HEK293 (cell line): ENCODE data around the gene SYNE1.

Source experiments
- CTCF ChIA-PET: fragments of 350-600 bp; formaldehyde crosslinking; extraction: SDS; loops from one replicate; lab custom pipeline; 2021; ENCODE audit warnings: antibody characterized with exemption; lab: Yijun Ruan, JAX
- POLR2A ChIA-PET: fragments of 300-600 bp; formaldehyde crosslinking; extraction: SDS; loops from one replicate; lab custom pipeline; 2020; ENCODE audit warnings: antibody characterized with exemption, inconsistent platforms; lab: Yijun Ruan, JAX
- H3K27ac ChIP-seq: fragments of 200-500 bp; sonication (Bioruptor generic); 2 replicates; pipeline ENCODE4 v1.5.1; 2014; ENCODE audit warnings: low read depth, low read length, control low read depth, inconsistent platforms; ENCODE audit errors: extremely low read depth
- H3K36me3 ChIP-seq, 2 experiments: fragments of 200-500 bp in 1 of 2; sonication (Bioruptor generic) in 1 of 2; 1 replicate in 1 of 2; 2 replicates in 1 of 2; pipeline ENCODE4 v1.5.1; 2014 to 2017; ENCODE audit warnings: inconsistent platforms in 2 of 2, low read length in 2 of 2; ENCODE audit not compliant: control insufficient read depth in 2 of 2, insufficient read depth in 1 of 2
- H3K4me1 ChIP-seq: fragments of 200-500 bp; sonication (Bioruptor generic); 2 replicates; pipeline ENCODE4 v1.5.1; 2014; ENCODE audit warnings: mild to moderate bottlenecking, low read length, inconsistent platforms; ENCODE audit not compliant: control insufficient read depth, insufficient read depth
- H3K4me3 ChIP-seq: 2 replicates; pipeline ENCODE4 v1.5.1; 2011; ENCODE audit warnings: low read depth, mild to moderate bottlenecking, control low read depth, low read length, moderate library complexity
- H3K9me3 ChIP-seq: fragments of 200-500 bp; sonication (Bioruptor generic); 2 replicates; pipeline ENCODE4 v1.5.1; 2014; ENCODE audit warnings: low read depth, low read length, inconsistent platforms; ENCODE audit not compliant: control insufficient read depth, insufficient read depth
- PRDM1 ChIP-seq: fragments of 450-650 bp; formaldehyde crosslinking; IDR thresholded peaks from 2 replicates; pipeline ENCODE4; 2016; ENCODE audit warnings: missing biosample characterization, missing genetic modification characterization
- REPIN1 ChIP-seq: fragments of 450-650 bp; formaldehyde crosslinking; IDR thresholded peaks from 2 replicates; pipeline ENCODE4 v1.5.1; 2017; ENCODE audit warnings: missing biosample characterization, missing genetic modification characterization, low read depth
- ZNF112 ChIP-seq: fragments of 450-650 bp; formaldehyde crosslinking; IDR thresholded peaks from 2 replicates; pipeline ENCODE4 v1.5.0; 2017; ENCODE audit warnings: missing biosample characterization, missing genetic modification characterization
- ZNF350 ChIP-seq: fragments of 450-650 bp; formaldehyde crosslinking; IDR thresholded peaks from 2 replicates; pipeline ENCODE4 v1.5.0; 2017; ENCODE audit warnings: missing biosample characterization, mild to moderate bottlenecking, missing genetic modification characterization
- ZNF391 ChIP-seq: fragments of 450-650 bp; formaldehyde crosslinking; IDR thresholded peaks from 2 replicates; pipeline ENCODE4 v1.5.1; 2016; ENCODE audit warnings: low read depth, missing biosample characterization, missing genetic modification characterization, borderline replicate concordance
- ZNF558 ChIP-seq: fragments of 450-650 bp; formaldehyde crosslinking; IDR thresholded peaks from 2 replicates; pipeline ENCODE4 v1.5.1; 2016; ENCODE audit warnings: missing biosample characterization, missing genetic modification characterization
- ZNF654 ChIP-seq: fragments of 450-650 bp; formaldehyde crosslinking; IDR thresholded peaks from 2 replicates; pipeline ENCODE4 v1.5.1; 2016; ENCODE audit warnings: low read depth, missing biosample characterization, missing genetic modification characterization
- ZNF670 ChIP-seq: fragments of 450-650 bp; formaldehyde crosslinking; IDR thresholded peaks from 2 replicates; pipeline ENCODE4 v1.5.1; 2016; ENCODE audit warnings: missing biosample characterization, missing genetic modification characterization, low read depth
- TF ChIP-seq, protein P1 (sequence below): fragments of 450-650 bp; formaldehyde crosslinking; IDR thresholded peaks from 2 replicates; pipeline ENCODE4 v1.5.1; 2016; ENCODE audit warnings: missing biosample characterization, missing genetic modification characterization
- TF ChIP-seq, protein P2 (sequence below): fragments of 450-650 bp; formaldehyde crosslinking; IDR thresholded peaks from 2 replicates; pipeline ENCODE4 v1.5.1; 2016; ENCODE audit warnings: missing biosample characterization, missing genetic modification characterization, borderline replicate concordance
- TF ChIP-seq, protein P3 (sequence below): fragments of 450-650 bp; formaldehyde crosslinking; IDR thresholded peaks from 2 replicates; pipeline ENCODE4 v1.5.1; 2016; ENCODE audit warnings: missing biosample characterization, missing genetic modification characterization
- TF ChIP-seq, protein P4 (sequence below): fragments of 450-650 bp; formaldehyde crosslinking; IDR thresholded peaks from 2 replicates; pipeline ENCODE4 v1.5.1; 2016; ENCODE audit warnings: missing biosample characterization, missing genetic modification characterization

SYNE1 gene

DNA sequence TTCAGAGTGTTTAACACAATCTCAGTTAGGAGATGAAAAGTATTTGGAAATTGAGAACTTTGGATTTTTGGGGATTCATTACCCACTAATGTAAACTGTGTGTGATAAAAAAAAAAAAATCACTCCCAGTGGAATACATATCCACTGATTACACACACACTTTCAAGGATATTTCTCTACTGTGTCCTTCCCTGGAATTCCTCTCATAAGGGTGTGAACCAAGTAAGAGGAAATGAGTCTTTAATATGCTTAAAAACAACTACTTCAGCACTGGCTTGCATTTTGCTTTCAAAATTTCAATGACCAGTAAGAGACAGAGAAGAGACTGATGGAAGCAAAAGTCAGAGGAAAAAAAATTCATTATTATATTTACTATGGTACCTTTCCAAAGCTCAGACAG lies 36.1 kb upstream of the SYNE1 start:
- TF ChIP-seq ZNF112 (no peak), PRDM1 (tag by site-specific recombination) (no peak)
- Histone ChIP-seq H3K27ac (no peak overlapping the region), H3K36me3 (no peaks in the 10 kb centered on the region), H3K4me1 (no peaks in the 10 kb centered on the region), H3K4me3 (no peak overlapping the region), H3K9me3 (no peaks in the 10 kb centered on the region)
- ChIA-PET POLR2A (no interaction called here), CTCF (interaction anchor here (0.7 to 1.7 kb wide), 2 partner anchors 121 to 466 kb away, joined by 3 to 7 read pairs; no protein-coding TSS in a partner anchor)

DNA sequence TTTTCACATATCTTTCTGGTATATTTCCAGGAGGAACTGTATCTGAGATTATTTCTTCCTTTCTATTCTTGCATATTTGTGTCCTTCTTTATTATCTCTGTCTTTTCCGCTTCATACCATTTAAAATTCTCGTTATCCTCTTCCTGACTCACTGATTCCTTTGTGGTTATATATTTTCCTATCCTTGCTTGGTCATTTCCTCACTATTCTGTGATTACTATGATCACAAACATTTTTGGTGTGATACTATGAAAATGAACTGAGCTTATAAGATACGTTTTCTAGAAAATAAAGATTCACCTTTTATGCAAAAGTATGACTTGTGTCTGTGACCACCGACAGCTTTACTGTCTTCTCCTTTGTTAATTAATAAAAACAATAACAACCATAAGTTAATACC lies 34.0 kb upstream of the SYNE1 start:
- Histone ChIP-seq H3K27ac (no peak overlapping the region), H3K4me1 (no peaks in the 10 kb centered on the region), H3K9me3 (no peaks in the 10 kb centered on the region), H3K4me3 (no peak overlapping the region), H3K36me3 (no peaks in the 10 kb centered on the region)
- CTCF ChIA-PET = interaction anchor here (0.6 to 5.4 kb wide), 9 partner anchors 28 to 1011 kb away, joined by 3 to 63 read pairs (median 6); no protein-coding TSS in a partner anchor
- TF ChIP-seq PRDM1 (tag by site-specific recombination) = no peak
- TF ChIP-seq, protein P1, sequence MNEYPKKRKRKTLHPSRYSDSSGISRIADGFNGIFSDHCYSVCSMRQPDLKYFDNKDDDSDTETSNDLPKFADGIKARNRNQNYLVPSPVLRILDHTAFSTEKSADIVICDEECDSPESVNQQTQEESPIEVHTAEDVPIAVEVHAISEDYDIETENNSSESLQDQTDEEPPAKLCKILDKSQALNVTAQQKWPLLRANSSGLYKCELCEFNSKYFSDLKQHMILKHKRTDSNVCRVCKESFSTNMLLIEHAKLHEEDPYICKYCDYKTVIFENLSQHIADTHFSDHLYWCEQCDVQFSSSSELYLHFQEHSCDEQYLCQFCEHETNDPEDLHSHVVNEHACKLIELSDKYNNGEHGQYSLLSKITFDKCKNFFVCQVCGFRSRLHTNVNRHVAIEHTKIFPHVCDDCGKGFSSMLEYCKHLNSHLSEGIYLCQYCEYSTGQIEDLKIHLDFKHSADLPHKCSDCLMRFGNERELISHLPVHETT = no peak
- TF ChIP-seq, protein P2, sequence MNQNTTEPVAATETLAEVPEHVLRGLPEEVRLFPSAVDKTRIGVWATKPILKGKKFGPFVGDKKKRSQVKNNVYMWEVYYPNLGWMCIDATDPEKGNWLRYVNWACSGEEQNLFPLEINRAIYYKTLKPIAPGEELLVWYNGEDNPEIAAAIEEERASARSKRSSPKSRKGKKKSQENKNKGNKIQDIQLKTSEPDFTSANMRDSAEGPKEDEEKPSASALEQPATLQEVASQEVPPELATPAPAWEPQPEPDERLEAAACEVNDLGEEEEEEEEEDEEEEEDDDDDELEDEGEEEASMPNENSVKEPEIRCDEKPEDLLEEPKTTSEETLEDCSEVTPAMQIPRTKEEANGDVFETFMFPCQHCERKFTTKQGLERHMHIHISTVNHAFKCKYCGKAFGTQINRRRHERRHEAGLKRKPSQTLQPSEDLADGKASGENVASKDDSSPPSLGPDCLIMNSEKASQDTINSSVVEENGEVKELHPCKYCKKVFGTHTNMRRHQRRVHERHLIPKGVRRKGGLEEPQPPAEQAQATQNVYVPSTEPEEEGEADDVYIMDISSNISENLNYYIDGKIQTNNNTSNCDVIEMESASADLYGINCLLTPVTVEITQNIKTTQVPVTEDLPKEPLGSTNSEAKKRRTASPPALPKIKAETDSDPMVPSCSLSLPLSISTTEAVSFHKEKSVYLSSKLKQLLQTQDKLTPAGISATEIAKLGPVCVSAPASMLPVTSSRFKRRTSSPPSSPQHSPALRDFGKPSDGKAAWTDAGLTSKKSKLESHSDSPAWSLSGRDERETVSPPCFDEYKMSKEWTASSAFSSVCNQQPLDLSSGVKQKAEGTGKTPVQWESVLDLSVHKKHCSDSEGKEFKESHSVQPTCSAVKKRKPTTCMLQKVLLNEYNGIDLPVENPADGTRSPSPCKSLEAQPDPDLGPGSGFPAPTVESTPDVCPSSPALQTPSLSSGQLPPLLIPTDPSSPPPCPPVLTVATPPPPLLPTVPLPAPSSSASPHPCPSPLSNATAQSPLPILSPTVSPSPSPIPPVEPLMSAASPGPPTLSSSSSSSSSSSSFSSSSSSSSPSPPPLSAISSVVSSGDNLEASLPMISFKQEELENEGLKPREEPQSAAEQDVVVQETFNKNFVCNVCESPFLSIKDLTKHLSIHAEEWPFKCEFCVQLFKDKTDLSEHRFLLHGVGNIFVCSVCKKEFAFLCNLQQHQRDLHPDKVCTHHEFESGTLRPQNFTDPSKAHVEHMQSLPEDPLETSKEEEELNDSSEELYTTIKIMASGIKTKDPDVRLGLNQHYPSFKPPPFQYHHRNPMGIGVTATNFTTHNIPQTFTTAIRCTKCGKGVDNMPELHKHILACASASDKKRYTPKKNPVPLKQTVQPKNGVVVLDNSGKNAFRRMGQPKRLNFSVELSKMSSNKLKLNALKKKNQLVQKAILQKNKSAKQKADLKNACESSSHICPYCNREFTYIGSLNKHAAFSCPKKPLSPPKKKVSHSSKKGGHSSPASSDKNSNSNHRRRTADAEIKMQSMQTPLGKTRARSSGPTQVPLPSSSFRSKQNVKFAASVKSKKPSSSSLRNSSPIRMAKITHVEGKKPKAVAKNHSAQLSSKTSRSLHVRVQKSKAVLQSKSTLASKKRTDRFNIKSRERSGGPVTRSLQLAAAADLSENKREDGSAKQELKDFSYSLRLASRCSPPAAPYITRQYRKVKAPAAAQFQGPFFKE (tag by site-specific recombination) = no peak
- TF ChIP-seq, all 188 proteins: peak for 0
- POLR2A ChIA-PET = no interaction called here

DNA sequence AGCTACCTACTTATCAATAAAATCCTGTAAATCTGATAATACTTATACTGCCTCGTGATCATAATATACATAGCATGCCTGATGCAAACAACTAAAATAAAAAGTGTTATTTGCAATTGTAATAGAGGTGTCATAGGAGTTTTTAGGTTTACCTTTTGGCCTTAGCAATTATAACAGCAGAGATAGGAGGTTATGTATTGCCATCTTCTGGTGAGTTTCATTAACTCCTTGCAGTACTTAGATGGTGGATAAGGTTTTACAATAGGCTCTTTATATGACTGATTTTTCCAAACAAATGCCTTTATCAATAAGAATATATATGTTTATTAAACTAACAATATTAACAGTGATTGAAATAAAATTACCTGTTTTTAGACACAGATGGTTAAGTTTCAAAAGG lies 32.7 kb upstream of the SYNE1 start:
- ChIA-PET CTCF (interaction anchor here (0.6 to 5.4 kb wide), 22 partner anchors 9 to 397 kb away, joined by 3 to 63 read pairs (median 4); no protein-coding TSS in a partner anchor), POLR2A (no interaction called here)
- no peak overlapping the region for H3K27ac ChIP-seq
- H3K4me3 ChIP-seq = no peak overlapping the region
- H3K36me3 ChIP-seq = no peaks in the 10 kb centered on the region
- TF ChIP-seq ZNF350 (tag by site-specific recombination) (no peak), REPIN1 (tag by site-specific recombination) (no peak), ZNF670 (tag by site-specific recombination) (no peak), ZNF558 (tag by site-specific recombination) (no peak), ZNF654 (tag by site-specific recombination) (peak; percentile 72), ZNF391 (tag by site-specific recombination) (no peak)
- TF ChIP-seq, protein P3, sequence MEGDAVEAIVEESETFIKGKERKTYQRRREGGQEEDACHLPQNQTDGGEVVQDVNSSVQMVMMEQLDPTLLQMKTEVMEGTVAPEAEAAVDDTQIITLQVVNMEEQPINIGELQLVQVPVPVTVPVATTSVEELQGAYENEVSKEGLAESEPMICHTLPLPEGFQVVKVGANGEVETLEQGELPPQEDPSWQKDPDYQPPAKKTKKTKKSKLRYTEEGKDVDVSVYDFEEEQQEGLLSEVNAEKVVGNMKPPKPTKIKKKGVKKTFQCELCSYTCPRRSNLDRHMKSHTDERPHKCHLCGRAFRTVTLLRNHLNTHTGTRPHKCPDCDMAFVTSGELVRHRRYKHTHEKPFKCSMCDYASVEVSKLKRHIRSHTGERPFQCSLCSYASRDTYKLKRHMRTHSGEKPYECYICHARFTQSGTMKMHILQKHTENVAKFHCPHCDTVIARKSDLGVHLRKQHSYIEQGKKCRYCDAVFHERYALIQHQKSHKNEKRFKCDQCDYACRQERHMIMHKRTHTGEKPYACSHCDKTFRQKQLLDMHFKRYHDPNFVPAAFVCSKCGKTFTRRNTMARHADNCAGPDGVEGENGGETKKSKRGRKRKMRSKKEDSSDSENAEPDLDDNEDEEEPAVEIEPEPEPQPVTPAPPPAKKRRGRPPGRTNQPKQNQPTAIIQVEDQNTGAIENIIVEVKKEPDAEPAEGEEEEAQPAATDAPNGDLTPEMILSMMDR = peak; percentile 41; the same call in 1 of the 2 replicates
- TF ChIP-seq, protein P4, sequence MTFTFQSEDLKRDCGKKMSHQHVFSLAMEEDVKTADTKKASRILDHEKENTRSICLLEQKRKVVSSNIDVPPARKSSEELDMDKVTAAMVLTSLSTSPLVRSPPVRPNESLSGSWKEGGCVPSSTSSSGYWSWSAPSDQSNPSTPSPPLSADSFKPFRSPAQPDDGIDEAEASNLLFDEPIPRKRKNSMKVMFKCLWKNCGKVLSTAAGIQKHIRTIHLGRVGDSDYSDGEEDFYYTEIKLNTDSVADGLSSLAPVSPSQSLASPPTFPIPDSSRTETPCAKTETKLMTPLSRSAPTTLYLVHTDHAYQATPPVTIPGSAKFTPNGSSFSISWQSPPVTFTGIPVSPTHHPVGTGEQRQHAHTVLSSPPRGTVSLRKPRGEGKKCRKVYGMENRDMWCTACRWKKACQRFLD (tag by site-specific recombination) = no peak
- H3K4me1 ChIP-seq = no peaks in the 10 kb centered on the region
- no peaks in the 10 kb centered on the region for H3K9me3 ChIP-seq
